ENCODE measurements around the gene RNF166. TPM values are rescaled to one million over a fixed set of nuclear protein-coding genes. Genes with fewer than 3 reads are reported as not detected.

Gene RNF166
- total and polyA plus RNA-seq, 2 donors (not counting 3 experiments of a cell fraction or from before 2014, with no cell fraction given), result 27.6 to 38.8 TPM

DNA sequence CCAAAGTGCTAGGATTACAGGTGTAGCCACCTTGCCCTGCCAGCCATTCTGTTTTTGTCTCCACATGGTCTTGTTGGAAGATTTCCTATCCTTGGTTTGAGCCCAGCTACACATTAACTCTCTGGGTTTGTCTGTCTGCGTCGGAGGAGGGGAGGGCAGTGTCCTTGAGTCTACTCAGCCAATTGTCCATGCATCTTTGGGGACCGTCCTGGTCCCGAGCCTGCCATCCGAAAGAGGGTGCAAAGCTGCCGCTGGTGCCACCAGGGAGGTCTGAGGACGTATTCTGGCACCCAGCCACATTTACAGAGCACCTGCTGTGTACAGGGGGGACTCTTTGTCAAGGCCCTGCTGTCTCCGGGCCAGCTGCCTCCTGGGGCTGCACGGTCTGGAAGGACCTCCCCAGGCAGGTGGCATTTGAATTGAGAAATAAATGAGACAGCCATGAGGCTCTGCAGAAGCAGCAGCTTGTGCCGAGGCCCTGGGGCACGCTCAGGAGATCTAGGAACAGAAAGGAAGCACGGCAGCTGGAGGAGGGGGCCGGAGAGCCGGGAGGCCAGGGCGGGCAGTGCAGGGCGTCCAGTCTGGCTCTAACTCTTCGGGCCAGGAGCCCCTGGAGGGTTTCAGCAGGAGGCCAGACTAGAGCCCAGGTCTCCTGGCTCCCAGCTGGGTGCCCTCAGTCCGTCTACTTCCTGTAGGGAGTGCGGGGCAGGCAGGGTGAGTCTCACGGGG, 56.8 kb downstream of the RNF166 start:
- no peaks in the 10 kb centered on the region for H3K27me3 ChIP-seq (ENCODE audit: control insufficient read depth in 2 of 2, insufficient read depth in 2 of 2, low read length in 2 of 2)
- ChIA-PET CTCF (no interaction called here), POLR2A (no interaction called here)
- no peak overlapping the region for H3K4me2 ChIP-seq (ENCODE audit: insufficient read depth, low read length)
- H3K36me3 ChIP-seq (ENCODE audit: control insufficient read depth in 2 of 2, extremely low read depth in 1 of 2, insufficient read depth in 2 of 2, low read length in 2 of 2), result peaks cover 0 to 2% of the 10 kb centered on the region in 2 experiments
- H3K9me3 ChIP-seq (replicated peaks; ENCODE audit: control insufficient read depth, insufficient read depth, low read length), result no peaks in the 10 kb centered on the region
- FAIRE-seq (no peak), DNase-seq (ENCODE audit: low read depth, low spot score) (no peak)
- H3K27ac ChIP-seq (ENCODE audit: insufficient read depth, low read depth, low read length), result no peak overlapping the region
- intact Hi-C loops (cut with micrococcal nuclease) (no loop called here), dilution Hi-C loops (cut with MboI; ENCODE audit: extremely low pct_ligation_motif_present, low sequenced_read_pairs) (no loop called here)
- no peak overlapping the region for H3K4me3 ChIP-seq (replicated peaks in 1 of 3; ENCODE audit: insufficient read depth in 1 of 3, low read depth in 1 of 3, low read length in 3 of 3)
- no peaks in the 10 kb centered on the region for H4K20me1 ChIP-seq (replicated peaks; ENCODE audit: control insufficient read depth, extremely low read depth, insufficient read depth, low read length)
- no peak overlapping the region for H3K9ac ChIP-seq (replicated peaks; ENCODE audit: extremely low read depth, insufficient read depth, low read length)
- TF ChIP-seq POLR2AphosphoS5 (IDR thresholded peaks at IDR 0.05; ENCODE audit: insufficient read depth, low read depth, low read length) (no peak), POLR2A (IDR thresholded peaks at IDR 0.05; ENCODE audit: low read depth, low read length) (no peak), GATA2 (IDR thresholded peaks at IDR 0.05; ENCODE audit: insufficient read depth, insufficient read length, low read depth, low read length) (no peak), EZH2 (IDR thresholded peaks at IDR 0.05; ENCODE audit: borderline replicate concordance, low read depth, low read length, severe bottlenecking) (no peak), FOS (IDR thresholded peaks at IDR 0.05; ENCODE audit: borderline replicate concordance, insufficient read depth, low read length) (no peak)
- no peaks in the 10 kb centered on the region for H3K9me1 ChIP-seq (replicated peaks; ENCODE audit: control insufficient read depth, extremely low read depth, insufficient read depth, low read length)
- BruUV-seq (replicated peaks), result no TSS peak
- H3K79me2 ChIP-seq (ENCODE audit: control insufficient read depth, insufficient read depth, low read length), result no peaks in the 10 kb centered on the region
- peaks cover 13% of the 10 kb centered on the region for H3K4me1 ChIP-seq (ENCODE audit: control insufficient read depth, extremely low read depth, insufficient read depth, low read length)
- H2AFZ ChIP-seq (ENCODE audit: low read depth, low read length), result no peak overlapping the region

GRCh38 chr16:88647178-88648070, 58.8 kb downstream of the RNF166 start:
- Histone ChIP-seq H3K79me2 (ENCODE audit: control insufficient read depth, insufficient read depth, low read length) (no peaks in the 10 kb centered on the region), H3K27ac (ENCODE audit: insufficient read depth, low read depth, low read length) (no peak overlapping the region), H2AFZ (ENCODE audit: low read depth, low read length) (no peak overlapping the region), H3K36me3 (ENCODE audit: control insufficient read depth in 2 of 2, extremely low read depth in 1 of 2, insufficient read depth in 2 of 2, low read length in 2 of 2) (no peaks in the 10 kb centered on the region), H3K4me2 (ENCODE audit: insufficient read depth, low read length) (no peak overlapping the region), H3K9me1 (replicated peaks; ENCODE audit: control insufficient read depth, extremely low read depth, insufficient read depth, low read length) (no peaks in the 10 kb centered on the region), H3K9ac (replicated peaks; ENCODE audit: extremely low read depth, insufficient read depth, low read length) (no peak overlapping the region), H3K27me3 (ENCODE audit: control insufficient read depth in 2 of 2, insufficient read depth in 2 of 2, low read length in 2 of 2) (no peaks in the 10 kb centered on the region), H4K20me1 (replicated peaks; ENCODE audit: control insufficient read depth, extremely low read depth, insufficient read depth, low read length) (no peaks in the 10 kb centered on the region), H3K9me3 (replicated peaks; ENCODE audit: control insufficient read depth, insufficient read depth, low read length) (no peaks in the 10 kb centered on the region), H3K4me1 (ENCODE audit: control insufficient read depth, extremely low read depth, insufficient read depth, low read length) (peaks cover 13% of the 10 kb centered on the region), H3K4me3 (replicated peaks in 1 of 3; ENCODE audit: insufficient read depth in 1 of 3, low read depth in 1 of 3, low read length in 3 of 3) (no peak overlapping the region)
- DNase-seq (ENCODE audit: low read depth, low spot score) (no peak), FAIRE-seq (no peak)
- intact Hi-C loops (cut with micrococcal nuclease), result no loop called here
- ChIA-PET POLR2A (no interaction called here), CTCF (no interaction called here)
- BruUV-seq (replicated peaks), result no TSS peak
- TF ChIP-seq, protein P1, sequence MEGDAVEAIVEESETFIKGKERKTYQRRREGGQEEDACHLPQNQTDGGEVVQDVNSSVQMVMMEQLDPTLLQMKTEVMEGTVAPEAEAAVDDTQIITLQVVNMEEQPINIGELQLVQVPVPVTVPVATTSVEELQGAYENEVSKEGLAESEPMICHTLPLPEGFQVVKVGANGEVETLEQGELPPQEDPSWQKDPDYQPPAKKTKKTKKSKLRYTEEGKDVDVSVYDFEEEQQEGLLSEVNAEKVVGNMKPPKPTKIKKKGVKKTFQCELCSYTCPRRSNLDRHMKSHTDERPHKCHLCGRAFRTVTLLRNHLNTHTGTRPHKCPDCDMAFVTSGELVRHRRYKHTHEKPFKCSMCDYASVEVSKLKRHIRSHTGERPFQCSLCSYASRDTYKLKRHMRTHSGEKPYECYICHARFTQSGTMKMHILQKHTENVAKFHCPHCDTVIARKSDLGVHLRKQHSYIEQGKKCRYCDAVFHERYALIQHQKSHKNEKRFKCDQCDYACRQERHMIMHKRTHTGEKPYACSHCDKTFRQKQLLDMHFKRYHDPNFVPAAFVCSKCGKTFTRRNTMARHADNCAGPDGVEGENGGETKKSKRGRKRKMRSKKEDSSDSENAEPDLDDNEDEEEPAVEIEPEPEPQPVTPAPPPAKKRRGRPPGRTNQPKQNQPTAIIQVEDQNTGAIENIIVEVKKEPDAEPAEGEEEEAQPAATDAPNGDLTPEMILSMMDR (IDR thresholded peaks at IDR 0.05; ENCODE audit: extremely low read depth in 1 of 2, insufficient read depth in 1 of 2, low read depth in 1 of 2, low read length in 2 of 2), result no peak
- TF ChIP-seq POLR2A (IDR thresholded peaks at IDR 0.05; ENCODE audit: low read depth, low read length), result no peak
- no peak for TF ChIP-seq JUN (IDR thresholded peaks at IDR 0.05; ENCODE audit: borderline replicate concordance, insufficient read depth, insufficient read length, low read depth)
- no peak for TF ChIP-seq MAX (IDR thresholded peaks at IDR 0.05; ENCODE audit: insufficient read depth, insufficient read length)
- TF ChIP-seq GATA2 (IDR thresholded peaks at IDR 0.05; ENCODE audit: insufficient read depth, insufficient read length, low read depth, low read length), result no peak
- TF ChIP-seq POLR2AphosphoS5 (IDR thresholded peaks at IDR 0.05; ENCODE audit: insufficient read depth, low read depth, low read length), result no peak
- no peak for TF ChIP-seq FOS (IDR thresholded peaks at IDR 0.05; ENCODE audit: borderline replicate concordance, insufficient read depth, low read length)
- TF ChIP-seq MYC (IDR thresholded peaks at IDR 0.05; ENCODE audit: low read depth, low read length), result no peak
- TF ChIP-seq EZH2 (IDR thresholded peaks at IDR 0.05; ENCODE audit: borderline replicate concordance, low read depth, low read length, severe bottlenecking), result no peak
- dilution Hi-C loops (cut with MboI; ENCODE audit: extremely low pct_ligation_motif_present, low sequenced_read_pairs), result no loop called here

Data from endothelial cell of umbilical vein (primary cell).